ENCODE measurements around the gene PIH1D2. TPM values are rescaled to one million over a fixed set of nuclear protein-coding genes. Genes with fewer than 3 reads are reported as not detected.
"Not testable (repeated sequence)": the region's sequence is repeated elsewhere in the genome, so short reads cannot be mapped to it uniquely, and the experiment has no call there.

Gene PIH1D2, protein sequence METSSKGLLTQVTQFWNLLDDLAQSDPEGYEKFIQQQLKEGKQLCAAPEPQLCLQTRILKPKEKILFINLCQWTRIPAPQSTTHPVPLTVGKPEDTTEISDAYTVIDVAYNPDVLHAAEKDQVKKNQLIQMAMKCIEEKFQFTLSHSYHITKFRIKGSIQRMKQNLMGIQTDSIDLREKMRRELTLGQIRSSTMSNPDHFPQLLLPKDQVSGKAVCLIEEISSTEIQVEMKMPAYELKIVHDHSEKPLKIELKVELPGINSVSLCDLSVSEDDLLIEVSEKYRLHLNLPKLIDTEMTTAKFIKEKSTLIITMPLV
- total RNA-seq, result under 1 TPM; 0.32 to 0.82 TPM

DNA sequence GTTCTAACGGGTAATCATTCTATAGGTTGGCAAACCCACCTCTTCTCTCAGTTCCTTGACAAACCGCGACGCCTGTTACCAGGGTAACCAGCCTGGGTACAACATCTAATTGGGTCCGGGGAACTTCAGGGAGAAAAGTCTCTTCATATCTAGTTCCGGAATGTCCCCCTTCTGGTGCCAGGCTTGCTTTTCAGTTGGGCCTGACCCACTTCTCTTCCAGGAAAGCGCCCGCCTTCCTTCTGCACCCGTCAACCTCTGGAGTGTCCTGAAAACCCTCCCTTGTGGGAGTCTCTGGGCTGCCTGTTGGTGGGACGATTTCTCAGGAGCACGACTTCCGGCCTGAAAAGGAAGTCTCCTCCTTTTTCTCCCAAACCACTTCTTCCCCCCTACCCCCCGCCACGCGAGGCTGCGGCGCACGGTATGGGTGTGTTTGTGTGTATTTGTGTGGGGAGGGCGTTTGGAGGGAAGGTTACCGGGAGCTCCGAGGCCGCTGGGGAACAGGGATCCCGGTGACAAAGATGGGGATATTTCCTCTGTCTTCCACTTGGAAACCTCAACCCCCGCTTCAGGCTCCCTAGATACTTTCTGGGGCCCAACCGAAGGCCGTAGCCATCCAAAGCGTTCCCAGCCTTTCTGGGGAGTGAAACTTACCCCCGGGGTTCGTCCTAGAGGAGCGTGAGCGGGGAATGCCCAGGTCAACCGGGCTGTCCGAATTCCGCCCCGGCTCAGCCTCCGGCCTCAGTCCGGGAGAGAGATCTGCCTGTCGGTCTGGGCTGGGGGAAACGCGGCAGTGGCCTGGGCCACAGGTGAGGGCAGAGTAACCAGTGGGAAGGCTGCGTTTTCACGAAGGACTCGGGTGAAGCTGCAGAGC lies at the start of gene PIH1D2, which contains the start of gene NKAPD1:
TSS of gene PIH1D2 (minus strand) at position 77 of the 871 bp plus-strand sequence. CDS start 843 bp downstream, outside the sequence.
TSS of gene NKAPD1 (plus strand) at position 359 of the 871 bp plus-strand sequence. CDS start 1,276 bp downstream, outside the sequence.
- peaks cover 11% of the 10 kb centered on the region for H3K27me3 Mint-ChIP-seq
- DNase-seq, result peak; percentile 73
- H3K4me1 Mint-ChIP-seq, result peaks cover 32% of the 10 kb centered on the region
- peak within 1 kb of the TSS; percentile 97 for H3K27ac Mint-ChIP-seq
- H3K9me3 Mint-ChIP-seq, result no peaks in the 10 kb centered on the region
- peaks cover 15% of the 10 kb centered on the region for H3K36me3 Mint-ChIP-seq
- peak within 1 kb of the TSS; percentile 92 for H3K4me3 Mint-ChIP-seq

DNA sequence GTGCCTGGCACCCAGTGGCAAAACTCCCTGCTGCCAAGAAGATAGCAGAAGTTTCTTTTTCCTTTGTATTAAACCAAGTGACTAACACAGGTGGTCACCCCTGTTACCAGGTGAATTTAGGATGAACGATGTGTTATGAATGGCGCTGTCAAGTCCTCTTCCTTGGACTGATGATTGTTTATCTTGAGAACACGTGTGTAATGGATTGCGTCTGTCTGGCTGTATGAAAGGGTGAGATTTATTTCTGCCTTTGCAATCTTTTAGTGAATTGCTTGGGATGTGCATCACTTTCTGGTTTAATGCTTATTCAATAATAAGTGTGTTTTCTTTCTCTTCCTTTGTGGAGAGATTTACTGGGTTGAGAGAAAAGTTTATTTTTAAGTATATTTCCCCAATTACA lies 49.3 kb upstream of the PIH1D2 start:
- peaks cover 22% of the 10 kb centered on the region for H3K4me1 Mint-ChIP-seq
- DNase-seq, result no peak
- no peaks in the 10 kb centered on the region for H3K9me3 Mint-ChIP-seq
- no peaks in the 10 kb centered on the region for H3K27me3 Mint-ChIP-seq
- H3K27ac Mint-ChIP-seq, result no peak overlapping the region
- no peak overlapping the region for H3K4me3 Mint-ChIP-seq
- peaks cover 2% of the 10 kb centered on the region for H3K36me3 Mint-ChIP-seq

DNA sequence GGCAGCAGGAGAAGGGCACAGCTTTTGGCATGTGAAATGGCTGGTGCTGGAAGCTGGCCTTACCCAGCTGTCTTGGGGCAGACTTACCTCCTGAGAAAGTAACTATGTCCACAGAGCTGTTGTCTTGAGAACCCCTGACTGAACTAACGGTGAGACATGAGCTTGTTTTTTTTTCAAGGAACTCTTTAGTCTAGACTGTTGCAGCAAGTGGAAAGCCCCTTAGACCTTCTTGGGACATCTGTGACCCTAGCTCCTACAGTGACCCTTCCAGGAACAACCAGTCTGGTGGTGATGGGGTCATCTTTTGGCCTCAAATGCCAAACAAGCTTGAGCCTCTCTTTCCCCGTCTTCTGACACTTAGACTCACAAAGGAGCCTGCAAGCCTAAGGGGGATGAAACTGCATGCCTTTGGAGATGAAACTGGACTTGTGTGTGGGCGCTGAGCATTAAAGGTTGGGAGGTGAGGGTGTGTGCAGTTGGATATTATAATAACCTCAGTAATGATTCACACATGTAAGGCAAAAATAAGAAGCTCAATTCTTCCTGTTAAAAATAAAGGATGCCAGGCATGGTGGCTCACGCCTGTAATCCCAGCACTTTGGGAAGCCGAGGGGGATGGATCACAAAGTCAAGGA lies 48.3 kb upstream of the PIH1D2 start:
- Mint-ChIP-seq H3K9me3 (no peaks in the 10 kb centered on the region), H3K27me3 (no peaks in the 10 kb centered on the region), H3K27ac (no peak overlapping the region), H3K4me3 (no peak overlapping the region), H3K4me1 (peaks cover 22% of the 10 kb centered on the region), H3K36me3 (peaks cover under 1% of the 10 kb centered on the region)
- no peak for DNase-seq

DNA sequence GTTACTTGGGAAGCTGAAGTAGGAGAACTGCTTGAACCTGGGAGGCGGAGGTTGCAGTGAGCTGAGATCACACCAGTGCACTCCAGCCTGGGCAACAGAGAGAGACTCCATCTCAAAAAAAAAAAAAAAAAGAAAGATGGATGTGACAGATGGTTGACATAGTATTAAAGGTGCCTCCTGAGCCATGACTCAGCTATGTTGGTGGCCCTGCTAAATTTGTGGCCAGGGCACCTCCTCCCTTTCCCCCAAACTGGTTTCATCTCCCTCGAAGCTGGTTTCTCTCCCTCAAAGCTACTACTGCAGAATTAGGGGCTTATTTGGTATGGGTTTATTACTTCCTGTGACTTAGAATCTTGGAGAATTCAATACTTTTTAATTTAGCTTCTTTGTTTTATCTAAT lies 44.4 kb upstream of the PIH1D2 start:
- Mint-ChIP-seq H3K27me3 (no peaks in the 10 kb centered on the region), H3K9me3 (no peaks in the 10 kb centered on the region), H3K36me3 (no peaks in the 10 kb centered on the region), H3K27ac (no peak overlapping the region), H3K4me3 (no peak overlapping the region), H3K4me1 (peaks cover 30% of the 10 kb centered on the region)
- DNase-seq, result peak; percentile 8

DNA sequence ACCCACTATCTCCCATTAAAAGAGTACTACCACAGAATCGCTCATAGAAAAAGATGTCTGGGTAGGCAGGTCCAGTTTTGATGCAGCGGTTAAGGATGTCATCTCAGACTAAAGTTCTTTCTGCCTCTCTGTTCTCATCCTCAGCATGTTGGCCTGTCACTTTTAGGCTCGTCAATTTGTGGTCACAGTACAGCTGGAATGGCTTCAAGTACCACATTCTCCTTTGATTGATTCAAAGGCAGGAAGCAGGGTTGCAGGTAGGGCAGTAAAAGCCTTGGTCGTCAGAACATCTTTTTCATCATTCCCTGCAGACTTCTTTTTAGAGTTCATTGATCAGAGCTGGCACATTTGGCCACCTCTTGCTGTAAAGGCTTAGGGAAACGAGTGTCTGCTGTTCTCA lies 41.6 kb upstream of the PIH1D2 start:
- Mint-ChIP-seq H3K4me1 (peaks cover 22% of the 10 kb centered on the region), H3K9me3 (no peaks in the 10 kb centered on the region), H3K36me3 (no peaks in the 10 kb centered on the region), H3K4me3 (no peak overlapping the region), H3K27ac (no peak overlapping the region), H3K27me3 (no peaks in the 10 kb centered on the region)
- DNase-seq, result no peak

DNA sequence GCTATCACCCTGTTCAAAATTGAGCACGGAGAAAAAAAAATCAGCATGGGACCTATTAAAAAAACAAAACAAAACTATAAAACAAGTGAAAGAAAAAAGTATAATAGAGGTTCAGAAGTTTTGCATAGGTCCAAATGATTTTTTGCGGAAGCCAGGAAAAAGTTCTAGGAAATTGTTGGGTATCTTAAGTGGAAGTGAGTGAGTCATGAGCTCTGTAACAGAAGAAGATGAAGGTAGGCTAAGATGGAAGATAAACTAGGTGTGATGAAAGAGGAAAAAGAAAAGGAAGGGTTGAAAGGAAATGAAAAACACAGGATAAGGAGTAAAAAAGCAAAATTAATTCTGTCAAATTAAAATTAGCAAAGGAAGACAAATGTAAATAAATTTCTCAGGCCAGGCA lies 40.6 kb upstream of the PIH1D2 start:
- DNase-seq, result no peak
- H3K4me3 Mint-ChIP-seq, result no peak overlapping the region
- H3K4me1 Mint-ChIP-seq, result peaks cover 15% of the 10 kb centered on the region
- H3K27ac Mint-ChIP-seq, result no peak overlapping the region
- H3K9me3 Mint-ChIP-seq, result no peaks in the 10 kb centered on the region
- H3K27me3 Mint-ChIP-seq, result no peaks in the 10 kb centered on the region
- no peaks in the 10 kb centered on the region for H3K36me3 Mint-ChIP-seq

DNA sequence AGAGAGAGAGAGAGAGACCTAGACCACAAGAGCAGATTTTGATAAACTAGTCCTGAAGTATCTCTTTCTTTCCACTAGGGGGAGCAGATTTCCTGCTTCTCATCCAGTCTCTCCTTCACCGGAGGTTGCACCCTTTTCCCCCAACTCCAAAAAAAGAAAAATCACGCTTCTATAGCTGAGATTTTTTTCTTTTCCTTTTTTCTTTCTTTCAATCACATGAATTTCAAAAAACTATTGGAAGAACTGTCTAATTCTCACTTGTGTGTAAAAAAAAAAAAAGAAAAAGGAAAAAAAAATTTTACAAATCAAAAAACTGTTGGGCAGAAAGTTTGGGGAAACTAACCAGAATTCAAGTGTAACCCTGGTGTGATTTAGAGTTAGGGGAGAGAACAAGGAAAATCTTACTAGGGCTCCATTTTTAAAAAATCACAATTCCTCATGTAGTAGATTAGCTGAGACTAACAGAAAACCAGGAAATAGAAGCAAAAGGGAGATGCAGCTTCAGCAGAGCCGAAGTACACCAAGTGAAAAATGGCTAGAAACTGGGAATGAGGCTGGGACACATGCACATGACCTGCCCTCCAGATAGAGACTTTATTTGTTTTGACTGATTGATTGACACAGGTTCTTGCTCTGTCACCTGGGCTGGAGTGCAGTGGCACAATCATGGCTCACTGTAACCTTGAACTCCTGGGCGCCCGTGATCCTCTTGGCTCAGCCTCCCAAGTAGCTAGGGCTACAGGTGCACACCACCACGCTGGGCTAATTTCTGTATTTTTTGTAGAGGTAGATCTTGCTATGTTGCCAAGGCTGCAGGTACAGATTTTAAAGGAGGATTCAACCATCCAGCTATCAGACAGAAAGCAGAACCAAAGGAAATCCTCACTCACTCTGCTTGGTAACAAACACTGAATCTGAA lies 40.0 kb upstream of the PIH1D2 start:
- Mint-ChIP-seq H3K4me1 (peaks cover 15% of the 10 kb centered on the region), H3K27ac (no peak overlapping the region), H3K4me3 (no peak overlapping the region), H3K9me3 (no peaks in the 10 kb centered on the region), H3K27me3 (no peaks in the 10 kb centered on the region), H3K36me3 (no peaks in the 10 kb centered on the region)
- DNase-seq, result no peak

DNA sequence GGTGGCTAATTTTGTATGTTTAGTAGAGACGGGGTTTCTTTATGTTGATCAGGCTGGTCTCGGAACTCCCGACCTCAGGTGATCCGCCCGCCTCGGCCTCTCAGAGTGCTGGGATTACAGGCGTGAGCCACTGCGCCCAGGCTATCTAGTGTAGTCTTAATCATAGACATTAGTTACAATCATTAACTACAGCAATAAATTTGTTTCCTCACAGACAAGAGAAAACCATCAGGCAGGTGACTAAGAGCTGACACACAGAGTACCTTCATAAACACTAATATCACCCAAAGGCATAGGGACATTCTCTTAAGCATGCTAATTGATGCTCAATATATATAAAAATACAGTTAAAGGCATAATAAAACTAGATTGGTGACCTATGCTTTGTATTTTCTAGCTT lies 32.3 kb upstream of the PIH1D2 start:
- Mint-ChIP-seq H3K4me1 (peaks cover 4% of the 10 kb centered on the region), H3K4me3 (no peak overlapping the region), H3K27ac (no peak overlapping the region), H3K36me3 (no peaks in the 10 kb centered on the region), H3K9me3 (no peaks in the 10 kb centered on the region), H3K27me3 (no peaks in the 10 kb centered on the region)
- no peak for DNase-seq

DNA sequence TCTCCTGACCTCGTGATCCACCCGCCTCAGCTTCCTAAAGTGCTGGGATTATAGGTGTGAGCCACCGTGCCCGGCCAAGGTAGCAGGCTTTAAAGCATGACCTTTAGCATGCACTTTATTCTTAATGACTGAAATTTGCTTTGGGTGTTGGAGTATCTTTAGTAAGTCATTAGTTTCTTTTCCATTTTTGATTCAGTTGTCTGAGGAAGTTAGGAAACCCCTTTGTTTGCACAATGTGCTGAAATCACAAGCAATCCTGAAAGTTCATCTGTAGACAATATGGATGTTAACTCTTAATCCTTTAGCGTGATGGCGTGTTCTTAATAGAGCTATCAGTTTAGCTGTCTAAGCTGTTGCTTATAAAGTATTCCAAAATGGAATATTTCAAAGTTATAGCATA lies 29.6 kb upstream of the PIH1D2 start:
- Mint-ChIP-seq H3K9me3 (no peaks in the 10 kb centered on the region), H3K27ac (no peak overlapping the region), H3K36me3 (no peaks in the 10 kb centered on the region), H3K4me1 (peaks cover 2% of the 10 kb centered on the region), H3K27me3 (no peaks in the 10 kb centered on the region), H3K4me3 (no peak overlapping the region)
- DNase-seq, result no peak

DNA sequence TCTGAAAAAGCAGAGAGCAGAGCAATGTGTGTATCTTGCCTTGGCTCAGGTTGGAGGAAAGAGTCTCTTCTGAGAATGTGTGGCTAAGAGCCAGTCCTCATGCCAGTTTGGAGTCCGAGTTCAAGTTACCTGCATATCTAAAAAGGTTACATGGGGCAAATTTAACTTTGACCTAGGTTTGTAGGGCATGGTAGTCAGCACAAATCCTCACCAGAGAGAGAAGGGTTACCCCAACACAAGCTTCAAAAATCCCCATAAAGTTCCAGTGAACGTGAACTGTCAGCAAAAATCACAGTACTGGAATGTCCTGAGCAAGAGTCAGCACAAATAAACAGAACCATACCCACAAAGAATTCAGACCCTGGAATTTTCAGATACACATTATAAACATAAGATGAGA lies 26.6 kb upstream of the PIH1D2 start:
- DNase-seq, result no peak

DNA sequence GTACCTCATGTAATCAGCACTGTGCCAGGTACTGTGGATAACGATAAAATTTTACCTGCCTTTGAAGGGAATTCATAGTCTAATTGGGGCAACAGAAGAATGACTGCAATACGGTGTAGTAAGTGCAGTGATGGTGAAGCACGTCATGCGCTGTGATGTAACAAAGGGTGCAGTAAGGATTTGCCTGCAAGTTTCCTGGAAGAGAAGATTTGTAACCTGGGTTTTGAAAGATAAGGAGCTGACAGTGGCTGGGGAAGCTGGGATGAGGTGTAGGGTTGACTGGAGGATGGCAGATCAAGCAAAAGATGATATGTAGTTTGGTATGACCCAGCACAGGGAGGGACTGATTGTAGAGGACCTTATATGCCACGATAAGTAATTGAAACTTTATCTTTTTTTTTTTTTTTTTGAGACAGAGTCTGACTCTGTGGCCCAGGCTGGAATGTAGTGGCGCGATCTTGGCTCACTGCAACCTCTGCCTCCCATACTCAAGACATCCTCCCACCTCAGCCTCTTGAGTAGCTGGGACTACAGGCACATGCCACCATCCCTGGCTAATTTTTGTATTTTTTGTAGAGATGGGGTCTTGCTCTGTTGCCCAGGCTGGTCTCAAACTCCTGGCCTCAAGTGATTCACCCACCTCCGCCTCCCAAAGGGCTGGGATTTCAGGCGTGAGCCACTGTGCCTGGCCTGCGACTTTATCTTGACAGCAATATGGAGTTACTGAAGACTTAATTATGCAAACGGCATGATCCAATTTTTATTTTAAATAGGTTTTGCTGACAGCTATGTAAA lies 24.1 kb upstream of the PIH1D2 start:
- H3K4me1 Mint-ChIP-seq, result no peaks in the 10 kb centered on the region
- H3K27me3 Mint-ChIP-seq, result no peaks in the 10 kb centered on the region
- H3K9me3 Mint-ChIP-seq, result no peaks in the 10 kb centered on the region
- no peak overlapping the region for H3K27ac Mint-ChIP-seq
- no peak for DNase-seq
- H3K36me3 Mint-ChIP-seq, result no peaks in the 10 kb centered on the region
- H3K4me3 Mint-ChIP-seq, result no peak overlapping the region

More for the DNA sequence above, 26.6 kb upstream of the PIH1D2 start:
- Mint-ChIP-seq H3K27me3 (no peaks in the 10 kb centered on the region), H3K36me3 (no peaks in the 10 kb centered on the region), H3K9me3 (no peaks in the 10 kb centered on the region), H3K4me3 (no peak overlapping the region), H3K4me1 (peaks cover 2% of the 10 kb centered on the region), H3K27ac (no peak overlapping the region)

DNA sequence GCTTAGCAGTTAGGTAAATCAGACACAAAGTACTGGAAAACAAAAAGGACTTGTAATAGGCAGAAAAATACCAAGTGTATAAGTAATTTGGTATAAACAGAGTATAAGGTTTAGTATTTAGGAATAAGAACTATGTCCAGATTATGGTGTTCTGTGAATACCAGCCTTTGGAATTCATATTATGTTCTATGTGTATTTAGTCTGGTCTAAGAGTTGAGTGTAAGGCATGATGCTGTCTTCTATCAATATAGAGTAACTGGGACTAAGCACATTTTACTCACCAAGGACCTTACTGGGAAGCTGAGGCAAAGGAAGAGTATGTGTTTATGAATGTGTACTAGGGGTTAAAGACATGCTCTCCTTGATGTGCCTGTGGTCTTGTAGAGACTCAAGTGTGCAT lies 22.4 kb upstream of the PIH1D2 start:
- no peak for DNase-seq
- H3K4me1 Mint-ChIP-seq, result peaks cover 2% of the 10 kb centered on the region
- peaks cover 10% of the 10 kb centered on the region for H3K36me3 Mint-ChIP-seq
- H3K4me3 Mint-ChIP-seq, result no peak overlapping the region
- H3K27ac Mint-ChIP-seq, result no peak overlapping the region
- no peaks in the 10 kb centered on the region for H3K27me3 Mint-ChIP-seq
- no peaks in the 10 kb centered on the region for H3K9me3 Mint-ChIP-seq

DNA sequence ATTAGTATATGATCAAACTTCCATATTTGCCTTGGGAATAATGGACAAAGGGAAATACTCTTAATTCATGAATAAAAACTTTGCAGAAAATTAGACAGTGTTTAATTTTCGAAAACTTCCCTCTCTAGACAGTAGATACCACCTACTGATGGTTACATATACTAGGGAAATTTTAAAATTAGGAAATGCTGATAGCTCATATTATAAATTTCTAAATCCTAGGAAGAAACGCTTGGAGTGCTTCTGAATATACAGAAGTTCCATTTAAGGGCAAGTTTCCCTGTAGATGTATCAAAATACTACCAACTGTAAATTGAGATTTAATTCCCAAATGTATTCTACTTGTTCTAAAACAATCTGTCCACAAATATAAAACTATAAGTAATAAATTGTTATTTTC lies 21.5 kb upstream of the PIH1D2 start:
- not testable (repeated sequence) for H3K27ac Mint-ChIP-seq, DNase-seq, H3K4me3 Mint-ChIP-seq, H3K4me1 Mint-ChIP-seq, H3K9me3 Mint-ChIP-seq, H3K27me3 Mint-ChIP-seq
- peaks cover 15% of the 10 kb centered on the region for H3K36me3 Mint-ChIP-seq

DNA sequence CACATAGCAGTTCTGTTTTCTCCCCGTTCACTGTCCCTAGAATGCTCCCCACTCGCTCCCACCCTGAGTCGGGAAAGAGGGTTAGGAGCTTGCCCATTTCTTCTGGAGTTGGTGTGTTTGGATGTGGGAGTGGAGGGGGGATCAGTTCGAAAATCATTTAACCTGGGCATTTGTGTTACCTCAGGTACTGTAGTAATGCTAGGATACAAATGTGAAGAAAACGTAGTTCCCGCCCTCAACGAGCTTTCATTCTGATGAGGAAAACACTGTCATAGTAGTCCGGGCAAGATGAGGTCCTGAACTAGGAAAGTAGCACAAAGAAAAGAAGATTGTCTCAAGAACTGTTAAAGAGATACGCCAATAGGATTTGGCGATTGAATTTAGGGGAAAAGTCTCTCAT lies 13.4 kb upstream of the PIH1D2 start:
- DNase-seq, result no peak
- peaks cover 1% of the 10 kb centered on the region for H3K9me3 Mint-ChIP-seq
- H3K36me3 Mint-ChIP-seq, result peaks cover 75% of the 10 kb centered on the region
- peaks cover 52% of the 10 kb centered on the region for H3K4me1 Mint-ChIP-seq
- H3K27me3 Mint-ChIP-seq, result peaks cover 4% of the 10 kb centered on the region
- peak overlapping the region; percentile 99 for H3K4me3 Mint-ChIP-seq
- H3K27ac Mint-ChIP-seq, result peak overlapping the region; percentile 97
